GM18507 (cell line): ENCODE results near the gene CLCA2.

Experiments used
- DNase-seq: peaks from one replicate; pipeline ENCODE4 v3.0.0; 2011; ENCODE audit warnings: low read depth; ENCODE audit not compliant: insufficient read length; ENCODE audit errors: extremely low spot score
- FAIRE-seq: peaks from 2 replicates; lab custom pipeline; 2011; peaks lifted over from hg19 to GRCh38; lab: Jason Lieb, UNC

The CLCA2 gene, protein sequence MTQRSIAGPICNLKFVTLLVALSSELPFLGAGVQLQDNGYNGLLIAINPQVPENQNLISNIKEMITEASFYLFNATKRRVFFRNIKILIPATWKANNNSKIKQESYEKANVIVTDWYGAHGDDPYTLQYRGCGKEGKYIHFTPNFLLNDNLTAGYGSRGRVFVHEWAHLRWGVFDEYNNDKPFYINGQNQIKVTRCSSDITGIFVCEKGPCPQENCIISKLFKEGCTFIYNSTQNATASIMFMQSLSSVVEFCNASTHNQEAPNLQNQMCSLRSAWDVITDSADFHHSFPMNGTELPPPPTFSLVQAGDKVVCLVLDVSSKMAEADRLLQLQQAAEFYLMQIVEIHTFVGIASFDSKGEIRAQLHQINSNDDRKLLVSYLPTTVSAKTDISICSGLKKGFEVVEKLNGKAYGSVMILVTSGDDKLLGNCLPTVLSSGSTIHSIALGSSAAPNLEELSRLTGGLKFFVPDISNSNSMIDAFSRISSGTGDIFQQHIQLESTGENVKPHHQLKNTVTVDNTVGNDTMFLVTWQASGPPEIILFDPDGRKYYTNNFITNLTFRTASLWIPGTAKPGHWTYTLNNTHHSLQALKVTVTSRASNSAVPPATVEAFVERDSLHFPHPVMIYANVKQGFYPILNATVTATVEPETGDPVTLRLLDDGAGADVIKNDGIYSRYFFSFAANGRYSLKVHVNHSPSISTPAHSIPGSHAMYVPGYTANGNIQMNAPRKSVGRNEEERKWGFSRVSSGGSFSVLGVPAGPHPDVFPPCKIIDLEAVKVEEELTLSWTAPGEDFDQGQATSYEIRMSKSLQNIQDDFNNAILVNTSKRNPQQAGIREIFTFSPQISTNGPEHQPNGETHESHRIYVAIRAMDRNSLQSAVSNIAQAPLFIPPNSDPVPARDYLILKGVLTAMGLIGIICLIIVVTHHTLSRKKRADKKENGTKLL

DNA sequence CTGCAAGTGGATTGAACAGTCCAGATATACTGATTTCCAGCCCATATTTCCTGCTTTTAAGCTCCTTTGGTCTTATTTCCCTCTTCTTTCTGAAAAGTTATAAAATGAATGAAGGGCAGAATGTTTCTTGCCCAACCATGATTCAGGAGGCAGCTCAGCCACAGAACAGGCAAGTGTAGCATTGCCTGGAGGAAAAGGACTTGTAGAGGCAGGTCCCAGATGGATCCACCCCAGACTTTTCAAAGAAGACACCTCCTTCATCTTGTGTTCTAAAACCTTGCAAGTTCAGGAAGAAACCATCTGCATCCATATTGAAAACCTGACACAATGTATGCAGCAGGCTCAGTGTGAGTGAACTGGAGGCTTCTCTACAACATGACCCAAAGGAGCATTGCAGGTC lies at the start of gene CLCA2:
CLCA2 (plus strand) TSS at position 299 of the 400 bp plus-strand sequence; CDS start at position 376, 77 bp downstream.
- no peak for DNase-seq
- FAIRE-seq = no peak

DNA sequence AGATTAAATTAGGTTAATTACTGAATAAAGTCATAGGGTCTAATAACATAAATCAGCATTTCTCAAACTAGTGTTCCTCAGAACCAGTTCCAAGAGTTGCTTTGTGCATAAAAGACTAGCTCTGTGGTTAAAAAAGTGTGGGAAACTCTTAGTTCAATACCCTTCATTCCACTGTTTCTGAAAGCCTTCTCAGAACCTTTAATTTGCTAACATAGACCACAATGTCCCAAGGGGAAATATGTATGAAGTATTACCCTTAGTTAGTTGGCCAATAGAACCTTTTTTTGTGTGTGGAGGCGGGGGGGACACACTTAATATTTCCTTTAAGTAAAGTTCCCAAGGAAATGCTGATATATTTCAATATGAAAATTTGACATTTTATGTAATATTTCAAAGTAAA lies 48.3 kb upstream of the CLCA2 start:
- FAIRE-seq (no peak), DNase-seq (no peak)

DNA sequence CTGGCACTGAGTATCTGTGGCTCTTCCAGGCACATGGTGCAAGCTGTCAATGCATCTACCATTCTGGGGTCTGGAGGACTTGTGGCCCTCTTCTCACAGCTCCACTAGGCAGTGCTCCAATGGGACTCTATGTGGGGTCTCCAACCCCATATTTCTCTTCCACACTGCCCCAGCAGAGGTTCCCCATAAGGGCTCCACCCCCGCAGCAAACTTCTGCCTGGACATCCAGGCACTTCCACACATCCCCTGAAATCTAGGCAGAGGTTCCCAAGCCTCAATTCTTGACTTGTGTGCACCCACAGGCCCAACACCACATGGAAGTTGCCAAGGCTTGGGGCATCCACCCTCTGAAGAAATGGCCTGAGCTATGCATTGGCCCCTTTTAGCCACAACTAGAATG lies 46.6 kb upstream of the CLCA2 start:
- FAIRE-seq = no peak
- no peak for DNase-seq

DNA sequence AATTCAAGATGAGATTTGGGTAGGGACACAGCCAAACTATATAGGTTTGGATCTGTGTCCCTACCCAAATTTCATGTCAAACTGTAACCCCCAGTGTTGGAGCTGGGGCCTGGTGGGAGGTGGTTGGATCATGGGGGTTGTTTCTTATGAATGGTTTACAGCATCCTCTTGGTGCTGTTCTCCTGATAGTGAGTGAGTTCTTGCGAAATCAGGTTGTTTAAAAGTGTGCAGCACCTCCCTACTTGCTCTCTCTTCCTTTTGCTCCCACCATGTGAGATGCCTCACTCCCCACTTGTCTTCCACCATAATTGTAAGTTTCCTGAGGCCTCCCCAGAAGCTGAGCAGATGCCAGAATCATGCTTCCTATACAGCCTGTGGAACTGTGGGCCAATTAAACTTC lies 45.2 kb upstream of the CLCA2 start:
- DNase-seq (no peak), FAIRE-seq (no peak)

DNA sequence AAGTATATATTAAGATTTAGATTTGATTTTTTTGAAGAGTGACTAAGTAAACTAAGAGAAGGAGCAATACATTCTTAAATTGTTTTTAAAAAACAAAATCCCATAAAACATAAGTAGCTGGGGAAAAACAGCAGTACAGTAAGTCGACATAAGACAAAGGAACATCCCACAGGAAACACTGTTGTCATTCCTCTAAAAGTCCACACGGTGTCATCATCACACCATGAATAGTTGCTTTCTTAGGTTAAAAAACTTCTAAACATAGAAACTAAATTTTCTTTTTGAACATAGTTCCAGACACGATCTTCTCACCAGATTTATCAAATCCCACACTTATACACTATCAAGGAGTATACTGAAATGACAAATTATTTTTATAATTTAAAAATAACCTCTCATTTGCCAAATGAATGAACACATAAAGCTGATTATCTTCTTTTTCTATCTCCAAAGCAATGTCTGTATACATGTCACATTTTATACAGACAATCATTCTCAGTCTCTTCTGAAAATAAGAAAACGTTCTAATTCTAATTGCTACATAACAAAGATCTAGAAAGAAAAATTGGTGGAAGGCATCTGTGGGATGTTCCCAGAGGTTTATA lies 43.6 kb upstream of the CLCA2 start:
- FAIRE-seq = peak; percentile 92
- DNase-seq = no peak

DNA sequence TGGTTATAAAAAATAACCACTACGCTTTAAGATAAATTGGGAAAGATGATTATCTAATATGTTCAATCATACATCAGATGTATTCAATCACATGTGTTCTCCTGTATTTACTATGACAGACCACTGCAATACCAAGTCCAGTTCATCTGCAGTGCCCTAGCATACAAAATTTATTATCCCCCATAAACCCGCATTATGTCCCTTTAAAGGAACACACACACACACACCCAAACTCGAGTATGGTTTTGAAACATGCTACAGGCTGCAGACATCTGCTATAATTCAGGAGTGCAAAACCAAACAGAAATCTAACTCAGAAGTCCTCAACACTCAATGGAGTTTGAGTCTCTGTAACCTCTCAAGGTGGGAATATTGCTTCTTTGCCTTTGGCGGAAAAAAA lies 42.7 kb upstream of the CLCA2 start:
- no peak for DNase-seq
- FAIRE-seq = no peak

DNA sequence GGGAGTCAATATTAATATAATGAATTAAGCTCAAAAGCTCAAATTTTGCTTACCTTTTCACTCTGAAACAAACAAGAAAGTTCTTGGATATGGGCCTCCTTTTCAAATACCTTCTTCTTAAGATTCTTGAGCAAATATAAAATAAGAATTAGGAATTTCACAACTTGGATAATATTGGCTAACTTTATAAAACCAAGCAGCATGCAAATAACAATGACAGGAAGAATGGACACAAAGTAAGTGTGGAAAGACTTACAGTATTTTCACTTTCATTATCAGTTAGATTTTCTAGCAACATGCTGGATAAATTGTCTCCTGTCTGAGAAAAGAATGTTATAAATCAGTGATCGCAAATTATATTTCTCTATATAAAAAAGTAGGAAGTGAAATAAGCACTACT lies 41.1 kb upstream of the CLCA2 start:
- no peak for DNase-seq
- FAIRE-seq = peak; percentile 59

DNA sequence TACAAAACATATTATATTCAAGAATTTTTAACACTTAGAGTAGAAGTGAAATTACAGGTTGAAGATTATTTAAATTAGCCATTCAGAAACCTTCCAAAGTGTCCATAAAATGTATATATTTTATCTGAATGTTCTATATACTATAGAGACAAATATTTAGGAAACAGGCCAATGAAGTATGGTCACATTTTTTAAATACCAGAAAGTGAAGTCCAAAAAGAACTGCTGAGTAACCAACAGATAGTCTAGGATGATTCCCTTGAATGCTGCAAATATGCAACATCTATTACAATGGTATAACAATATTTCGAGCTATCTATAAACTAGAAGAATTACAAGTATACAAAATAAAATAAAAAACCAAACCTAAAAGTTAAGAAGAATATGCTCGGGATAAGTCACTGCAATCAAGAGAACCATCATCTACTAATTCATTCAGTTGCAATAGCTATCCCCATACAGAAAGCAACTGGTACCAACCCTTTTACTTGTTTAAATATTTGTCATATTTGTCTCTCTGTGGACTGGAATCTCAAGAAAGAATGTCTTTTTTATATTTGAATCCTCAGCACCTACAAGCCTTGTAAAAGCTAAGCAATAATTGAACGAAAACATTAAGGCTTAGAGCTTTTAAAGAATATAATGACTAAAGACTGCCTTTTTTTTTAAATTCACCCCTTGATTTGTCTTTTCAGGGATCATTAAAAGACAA lies 35.9 kb upstream of the CLCA2 start:
- DNase-seq (no peak), FAIRE-seq (no peak)

DNA sequence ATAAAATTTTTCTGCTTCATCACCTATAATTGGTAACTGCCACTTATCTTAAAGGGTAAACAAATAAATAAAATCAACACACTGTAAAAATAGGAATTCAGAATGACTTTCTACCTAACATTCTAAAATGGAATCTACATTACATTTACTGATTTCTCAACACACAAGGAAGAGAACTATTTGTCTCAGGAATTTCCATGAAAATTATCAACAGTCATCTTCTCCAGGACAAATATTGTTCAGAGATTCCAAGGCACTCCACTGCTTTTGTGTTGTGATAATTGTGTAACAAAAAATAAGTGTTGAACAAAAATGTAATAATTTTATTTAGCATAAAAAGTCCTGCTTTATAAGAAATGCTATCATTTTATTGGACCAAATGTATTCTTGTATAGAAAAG lies 35.2 kb upstream of the CLCA2 start:
- no peak for FAIRE-seq
- no peak for DNase-seq

DNA sequence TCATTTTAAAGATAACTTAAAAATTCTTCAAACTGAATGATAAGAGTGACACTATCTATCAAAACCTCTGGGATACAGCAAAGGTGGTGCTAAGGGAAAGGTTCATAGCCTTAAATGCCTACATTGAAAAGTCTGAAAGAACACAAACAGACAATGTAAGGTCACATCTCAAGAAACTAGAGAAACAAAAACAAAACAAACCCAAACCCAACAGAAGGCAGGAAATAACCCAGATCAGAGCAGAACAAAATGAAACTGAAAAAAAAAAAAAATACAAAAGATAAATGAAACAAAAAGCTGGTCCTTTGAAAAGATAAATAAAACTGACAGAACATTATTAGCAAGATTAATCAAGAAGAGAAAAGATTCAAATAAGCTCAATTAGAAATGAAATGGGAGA lies 34.7 kb upstream of the CLCA2 start:
- DNase-seq (no peak), FAIRE-seq (peak; percentile 85)

DNA sequence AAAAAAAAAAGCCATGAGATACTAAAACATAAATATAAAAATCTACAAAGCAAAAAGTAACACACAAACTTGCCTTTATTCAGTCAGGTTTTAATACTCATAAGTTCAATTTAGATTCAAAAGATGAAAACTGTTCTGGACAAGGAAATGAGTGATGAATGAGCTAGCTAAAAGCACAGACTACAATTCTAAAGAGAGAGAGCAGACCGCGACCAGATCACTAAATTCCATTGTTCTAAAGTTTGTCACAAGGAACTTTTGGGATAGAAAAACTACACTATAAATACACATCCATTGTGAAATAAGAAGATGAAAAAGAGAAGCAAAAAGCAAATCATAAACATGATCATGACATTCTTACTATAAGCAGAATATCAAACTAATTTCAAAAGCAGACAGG lies 29.6 kb upstream of the CLCA2 start:
- no peak for DNase-seq

DNA sequence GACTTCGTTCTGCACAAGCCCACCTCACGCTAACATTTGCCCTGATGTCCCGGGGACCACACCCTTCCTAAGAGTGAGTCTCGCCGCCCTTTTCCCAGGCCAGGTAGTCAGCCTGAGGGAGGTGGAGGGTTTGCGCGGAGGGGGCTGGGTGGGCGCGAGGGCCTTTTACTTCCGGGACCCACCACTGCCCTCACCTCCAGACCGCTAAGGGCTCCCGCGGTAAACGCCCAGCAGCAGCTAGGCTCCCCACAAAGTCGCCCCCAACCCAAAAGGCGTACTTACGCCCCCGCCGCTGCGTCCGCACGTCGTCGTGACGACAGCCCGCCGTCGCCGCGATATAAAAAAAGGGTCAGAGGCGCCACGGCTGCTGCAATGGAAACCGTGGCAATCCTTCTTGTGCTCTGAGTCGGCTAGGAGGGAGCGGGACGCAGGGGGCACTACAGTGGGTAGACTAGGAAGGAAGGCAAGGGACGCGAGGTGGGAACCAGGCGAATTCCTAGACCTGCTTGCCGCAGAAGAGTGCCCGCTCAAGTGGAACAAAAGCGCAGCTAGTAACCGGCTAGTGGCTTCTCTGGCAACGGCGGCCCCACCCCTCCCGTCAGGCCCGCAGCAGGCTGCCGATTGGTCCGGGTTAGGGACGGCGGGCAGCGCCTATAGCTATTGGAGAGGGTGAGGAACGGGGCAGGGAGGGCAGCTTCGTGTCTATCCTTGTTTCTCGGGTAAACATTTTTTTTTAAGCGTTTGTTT lies 28.0 kb upstream of the CLCA2 start, which contains the start of gene ODF2L:
ODF2L (minus strand) TSS at position 573 of the 747 bp plus-strand sequence. CDS start 9,296 bp downstream, outside the sequence.
- DNase-seq (peak; percentile 60), FAIRE-seq (peak; percentile 95)

More for the DNA sequence above, 29.6 kb upstream of the CLCA2 start:
- FAIRE-seq = no peak

DNA sequence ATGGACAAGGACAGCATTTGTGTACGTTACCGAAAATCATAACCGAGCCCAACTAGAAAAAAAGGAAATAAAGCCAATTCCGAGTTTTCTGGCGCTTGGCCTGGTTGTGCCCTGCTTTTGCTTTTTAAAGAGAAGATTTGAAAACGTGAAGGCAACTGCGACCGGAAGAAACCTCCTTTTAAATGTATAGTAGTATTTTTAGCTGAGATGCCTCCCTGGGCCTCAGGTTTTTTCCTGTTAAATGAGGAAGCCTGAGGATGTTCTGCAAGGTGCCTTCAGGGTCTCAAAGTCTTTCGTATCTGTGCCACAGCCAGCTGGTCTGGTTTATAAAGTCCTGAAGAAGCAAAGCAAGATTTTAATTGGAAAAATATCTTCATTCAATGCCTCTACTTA lies 27.5 kb upstream of the CLCA2 start:
- DNase-seq (no peak), FAIRE-seq (no peak)

DNA sequence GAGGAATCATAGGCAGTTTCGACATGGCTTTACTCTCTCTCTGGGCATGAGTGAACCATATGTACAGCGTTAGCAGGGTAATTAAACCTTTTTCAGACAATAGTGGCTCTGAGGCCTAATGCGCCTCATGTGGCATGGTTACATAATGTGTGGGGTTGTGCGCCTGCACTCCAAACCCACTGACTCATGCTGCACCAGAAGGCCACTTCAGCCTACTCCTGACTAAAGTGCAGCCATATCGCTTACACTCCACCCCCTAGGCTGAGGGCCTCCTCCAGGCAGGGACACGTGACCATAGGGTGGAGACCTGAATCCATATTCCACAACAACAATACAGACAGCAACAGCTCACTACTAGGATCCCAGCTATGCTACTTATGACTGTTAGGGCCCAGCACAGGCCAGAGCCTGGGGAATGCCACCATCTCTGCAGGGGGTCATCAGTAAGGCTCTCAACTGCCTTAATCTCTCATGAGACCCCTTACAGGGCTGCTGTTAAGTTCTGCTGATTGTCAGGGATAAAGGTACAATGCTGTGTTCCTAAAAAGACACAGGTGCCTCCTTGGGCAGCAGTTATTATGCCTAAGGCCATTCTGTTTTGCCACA lies 14.5 kb upstream of the CLCA2 start:
- FAIRE-seq = no peak

DNA sequence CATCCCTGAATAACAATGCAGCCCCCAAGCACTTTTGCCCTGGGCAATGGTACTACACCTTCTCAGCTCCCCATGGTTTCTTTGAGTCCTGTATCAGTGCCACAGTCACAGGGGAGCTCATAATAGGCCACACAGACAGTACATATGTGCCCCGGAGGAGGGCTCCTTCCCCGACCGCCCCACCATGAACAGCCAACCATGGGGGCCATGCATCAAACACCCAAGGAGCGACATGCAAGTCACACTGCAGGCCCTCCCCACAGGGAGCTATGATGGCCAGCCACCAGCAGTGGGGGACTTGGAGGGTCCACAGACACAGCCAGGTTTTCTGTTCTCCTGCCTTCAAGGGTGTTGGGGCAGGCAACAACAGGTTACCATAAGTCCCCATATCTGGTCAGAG lies 13.1 kb upstream of the CLCA2 start:
- DNase-seq = no peak
- no peak for FAIRE-seq

More for the DNA sequence above, 14.5 kb upstream of the CLCA2 start:
- no peak for DNase-seq

DNA sequence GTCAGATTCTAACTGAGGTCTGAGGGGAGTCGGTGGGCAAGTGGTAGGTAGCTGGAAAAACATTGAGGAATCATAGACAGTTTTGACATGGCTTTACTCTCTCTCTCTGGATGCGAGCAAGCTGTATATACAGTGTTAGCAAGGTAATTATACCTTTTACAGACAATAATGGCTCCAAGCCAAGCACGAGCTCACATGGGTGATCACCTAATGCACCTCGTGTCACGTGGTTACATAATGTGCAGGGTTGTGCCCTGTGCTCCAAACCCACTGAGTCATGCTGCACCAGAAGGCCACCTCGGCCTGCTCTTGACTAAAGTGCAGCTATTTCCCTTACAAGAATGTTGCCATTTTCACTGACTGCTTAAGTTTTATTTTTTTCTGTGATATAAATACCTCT lies 7.6 kb upstream of the CLCA2 start:
- DNase-seq (no peak), FAIRE-seq (no peak)

DNA sequence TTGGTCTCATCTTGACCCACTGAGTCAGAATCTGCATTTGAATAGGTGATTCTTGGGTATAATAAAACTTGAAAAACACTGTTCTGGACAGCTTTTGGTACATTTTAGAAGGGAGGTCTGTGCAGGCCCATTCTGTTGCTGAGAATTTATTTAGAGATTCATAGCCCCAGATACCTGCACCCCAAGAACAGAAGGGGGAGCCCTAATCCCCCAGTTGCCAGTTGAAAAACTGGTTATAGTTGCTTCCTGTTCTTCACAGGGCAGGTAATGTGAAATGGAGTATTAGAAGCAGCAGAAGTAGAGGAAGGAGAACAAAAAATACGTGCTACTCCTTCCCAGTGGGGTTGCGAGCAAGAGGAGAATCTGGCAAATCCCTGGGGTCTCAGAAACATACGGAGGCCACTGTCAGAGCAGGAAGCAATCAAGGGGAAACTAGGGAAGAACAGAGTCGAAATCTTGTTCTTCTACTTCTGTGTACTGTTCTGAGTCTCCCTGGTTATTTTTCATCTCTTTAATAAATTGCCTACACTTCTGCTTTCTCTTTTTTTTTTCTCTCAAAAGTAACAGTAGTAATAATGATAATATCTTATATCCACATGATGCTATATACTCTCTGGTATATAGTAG lies 4.6 kb upstream of the CLCA2 start:
- peak; percentile 7 for DNase-seq
- peak; percentile 73 for FAIRE-seq
